Thyroid gland (tissue), 4 donors: ENCODE results near the gene ZKSCAN8. TPM values are rescaled to one million over a fixed set of nuclear protein-coding genes. Genes with fewer than 3 reads are reported as not detected.

Experiments used
- DNase-seq, 2 donors: peaks; one replicate each; pipeline ENCODE4 v3.0.0-alpha.2; 2019
- H3K27ac ChIP-seq, 3 donors: fragments of 200-600 bp; sonication (generic); 1 replicate in 2 of 3; 2 replicates in 1 of 3; pipeline ENCODE4 v1.5.1; 2016 to 2019; ENCODE audit warnings: mild to moderate bottlenecking in 1 of 3, moderate library complexity in 1 of 3
- H3K27me3 ChIP-seq: fragments of 200-600 bp; sonication (generic); one replicate; pipeline ENCODE4 v1.5.1; 2019
- H3K36me3 ChIP-seq, 2 donors: fragments of 200-600 bp; sonication (generic); one replicate each; pipeline ENCODE4 v1.5.1; 2016 to 2019
- H3K4me1 ChIP-seq, 2 donors: fragments of 200-600 bp; sonication (generic); one replicate each; pipeline ENCODE4 v1.5.1; 2017 to 2019
- H3K4me3 ChIP-seq, 3 donors: fragments of 200-600 bp; sonication (generic); replicated peaks in 1 of 3; 1 replicate in 2 of 3; 2 replicates in 1 of 3; pipeline ENCODE4 v1.5.1; 2016; ENCODE audit warnings: mild to moderate bottlenecking in 1 of 3
- H3K9me3 ChIP-seq: fragments of 200-600 bp; sonication (generic); one replicate; pipeline ENCODE4 v1.5.1; 2017
- POLR2A ChIP-seq, 2 donors: fragments of 450-650 bp; IDR thresholded peaks; one replicate each; pipeline ENCODE4 v1.6.1; 2017; ENCODE audit warnings: antibody characterized with exemption in 2 of 2, mild to moderate bottlenecking in 2 of 2, moderate library complexity in 1 of 2
- WGBS, 2 donors: methylation state at CpG; one replicate each; pipeline ENCODE4 v1.1.5; 2017; 5-methylcytosine and 5-hydroxymethylcytosine counted together
- intact Hi-C: fragments of 100-400 bp; cut with DNase I; formaldehyde crosslinking; loops from one replicate; pipeline ENCODE4 v1.15.1; 2023
- total RNA-seq, 4 donors: library from RNA; depleted of rRNA; stranded (reverse); fragments of >200 nt; gene quantifications; one replicate each; pipeline ENCODE4 v1.2.3, GENCODE V29; 2016
- TF ChIP-seq, protein P1 (sequence below), 6 experiments: fragments of 200-600 bp in 3 of 6; fragments of 450-650 bp in 3 of 6; sonication (generic) in 3 of 6; IDR thresholded peaks; one replicate each; pipeline ENCODE4 v1.5.1; 2016 to 2019; ENCODE audit warnings: antibody characterized with exemption in 6 of 6, mild to moderate bottlenecking in 2 of 6, inconsistent platforms in 1 of 6, moderate library complexity in 1 of 6

ZKSCAN8 gene
- total RNA-seq, 4 donors from 2014 or later: 21.5 to 44.2 (median 26.8) TPM

DNA sequence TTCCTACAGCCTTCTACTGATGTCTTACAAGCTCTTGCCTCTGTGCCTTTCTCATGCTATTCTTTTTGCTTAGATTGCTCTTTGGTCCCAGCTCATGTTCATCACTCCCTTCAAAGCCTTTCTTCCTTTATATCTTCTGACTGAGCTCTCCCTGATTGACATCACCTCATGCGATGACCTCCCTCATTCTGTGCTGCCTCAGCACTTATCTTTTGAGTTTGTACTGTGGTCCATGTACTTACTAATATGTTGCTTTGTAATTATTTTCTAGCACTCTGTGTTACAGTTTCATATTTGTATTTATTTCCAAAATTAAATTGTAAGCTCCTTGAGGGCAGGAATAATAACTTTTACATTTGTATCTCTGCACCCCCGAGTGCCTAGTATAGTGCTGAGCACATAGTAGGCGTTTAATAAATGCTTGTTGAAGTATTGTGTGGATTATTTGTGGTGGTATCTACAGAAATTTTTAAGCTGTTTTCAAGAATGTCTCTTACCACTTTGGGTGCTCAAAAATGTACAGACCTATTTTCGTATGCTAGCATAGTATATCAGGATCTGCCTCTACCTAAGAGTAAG is 17.4 kb downstream of the ZKSCAN8 start:
- peaks cover 17 to 18% of the 10 kb centered on the region in 2 donors for H3K36me3 ChIP-seq

DNA sequence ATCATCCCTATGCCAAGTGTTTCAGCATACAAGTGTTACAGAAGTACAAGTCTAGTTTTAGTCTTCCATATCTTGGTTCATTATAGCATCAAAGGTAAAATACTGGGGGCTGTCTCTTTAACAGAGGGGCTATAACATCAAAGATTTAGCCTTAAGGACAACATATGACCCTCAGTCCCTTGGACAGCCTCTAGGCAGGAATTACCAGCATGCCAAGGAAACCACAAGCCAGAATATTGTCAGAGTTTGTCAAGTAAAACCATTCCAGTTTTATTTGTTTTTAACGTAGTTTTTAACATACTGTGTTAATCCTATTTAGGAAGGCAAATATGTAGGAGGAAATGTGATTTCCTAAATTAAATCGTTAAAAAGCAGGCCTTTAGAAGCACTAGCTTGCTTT is 18.6 kb downstream of the ZKSCAN8 start:
- Histone ChIP-seq H3K4me3 (no peak overlapping the region), H3K36me3 (peaks cover 5 to 9% of the 10 kb centered on the region in 2 donors), H3K27me3 (no peaks in the 10 kb centered on the region), H3K9me3 (no peaks in the 10 kb centered on the region), H3K4me1 (peaks cover 7 to 8% of the 10 kb centered on the region in 2 donors), H3K27ac (no peak overlapping the region)
- intact Hi-C loops: no loop called here
- WGBS, 2 donors: 85 to 86% methylated on average over 2 of the region's 2 CpGs
- no peak for TF ChIP-seq POLR2A (IDR thresholded peaks at IDR 0.05)
- TF ChIP-seq, protein P1, sequence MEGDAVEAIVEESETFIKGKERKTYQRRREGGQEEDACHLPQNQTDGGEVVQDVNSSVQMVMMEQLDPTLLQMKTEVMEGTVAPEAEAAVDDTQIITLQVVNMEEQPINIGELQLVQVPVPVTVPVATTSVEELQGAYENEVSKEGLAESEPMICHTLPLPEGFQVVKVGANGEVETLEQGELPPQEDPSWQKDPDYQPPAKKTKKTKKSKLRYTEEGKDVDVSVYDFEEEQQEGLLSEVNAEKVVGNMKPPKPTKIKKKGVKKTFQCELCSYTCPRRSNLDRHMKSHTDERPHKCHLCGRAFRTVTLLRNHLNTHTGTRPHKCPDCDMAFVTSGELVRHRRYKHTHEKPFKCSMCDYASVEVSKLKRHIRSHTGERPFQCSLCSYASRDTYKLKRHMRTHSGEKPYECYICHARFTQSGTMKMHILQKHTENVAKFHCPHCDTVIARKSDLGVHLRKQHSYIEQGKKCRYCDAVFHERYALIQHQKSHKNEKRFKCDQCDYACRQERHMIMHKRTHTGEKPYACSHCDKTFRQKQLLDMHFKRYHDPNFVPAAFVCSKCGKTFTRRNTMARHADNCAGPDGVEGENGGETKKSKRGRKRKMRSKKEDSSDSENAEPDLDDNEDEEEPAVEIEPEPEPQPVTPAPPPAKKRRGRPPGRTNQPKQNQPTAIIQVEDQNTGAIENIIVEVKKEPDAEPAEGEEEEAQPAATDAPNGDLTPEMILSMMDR (IDR thresholded peaks at IDR 0.05): no peak
- no peak for DNase-seq

More for the DNA sequence above, 17.4 kb downstream of the ZKSCAN8 start:
- TF ChIP-seq, protein P1 (IDR thresholded peaks at IDR 0.05): no peak
- TF ChIP-seq POLR2A (IDR thresholded peaks at IDR 0.05): no peak
- Histone ChIP-seq H3K4me1 (peaks cover 7 to 8% of the 10 kb centered on the region in 2 donors), H3K4me3 (no peak overlapping the region), H3K27me3 (no peaks in the 10 kb centered on the region), H3K9me3 (no peaks in the 10 kb centered on the region), H3K27ac (no peak overlapping the region)
- DNase-seq: no peak
- intact Hi-C loops: no loop called here
- 95 to 96% methylated on average over 4 of the region's 4 CpGs for WGBS, 2 donors

DNA sequence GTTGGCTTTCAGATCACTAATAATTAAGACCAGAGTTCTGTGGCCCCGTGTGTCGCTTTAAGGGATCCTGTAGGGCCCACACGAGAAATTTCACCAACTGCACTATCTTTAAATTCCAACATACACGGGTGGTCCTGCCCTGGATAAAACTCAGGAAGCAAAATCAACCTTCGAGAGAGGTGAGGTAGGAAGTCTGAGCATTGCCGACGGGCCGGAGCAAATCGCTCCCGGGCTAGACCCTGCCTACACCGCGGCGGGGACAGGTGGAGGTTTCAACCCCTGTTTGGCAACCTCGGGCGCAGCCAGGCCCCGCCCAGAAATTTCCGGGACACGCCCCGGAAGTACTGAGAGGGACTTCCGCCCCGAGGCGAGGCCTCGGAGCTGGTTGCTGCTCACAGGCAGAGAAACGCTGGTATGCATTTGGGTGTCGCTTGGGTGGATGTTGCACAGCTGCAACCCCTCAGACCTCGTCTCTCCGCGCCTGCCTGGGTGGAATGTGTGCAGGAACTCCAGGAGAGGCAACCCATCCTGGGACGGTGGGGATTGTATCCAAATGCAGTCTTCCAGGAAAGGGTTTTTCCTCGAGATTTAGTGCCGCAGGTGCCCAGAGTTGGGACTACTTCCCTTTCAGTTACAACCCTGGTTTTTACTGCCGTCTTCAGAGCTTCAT is 19.9 kb downstream of the ZKSCAN8 start:
- 6% methylated on average over 19 to 23 of the region's 32 CpGs for WGBS, 2 donors
- no peaks in the 10 kb centered on the region for H3K27me3 ChIP-seq
- no peak overlapping the region for H3K27ac ChIP-seq
- peak in 1 of 2 donors; percentile 59 for TF ChIP-seq POLR2A (IDR thresholded peaks at IDR 0.05)
- TF ChIP-seq, protein P1 (IDR thresholded peaks at IDR 0.05): no peak
- H3K36me3 ChIP-seq: peaks cover 0 to 4% of the 10 kb centered on the region in 2 donors
- H3K4me3 ChIP-seq: peak overlapping the region; percentile 0 to 42 (median 13)
- peaks cover 7 to 8% of the 10 kb centered on the region in 2 donors for H3K4me1 ChIP-seq
- DNase-seq: peak; percentile 61 to 69
- intact Hi-C loops: no loop called here
- H3K9me3 ChIP-seq: no peaks in the 10 kb centered on the region

DNA sequence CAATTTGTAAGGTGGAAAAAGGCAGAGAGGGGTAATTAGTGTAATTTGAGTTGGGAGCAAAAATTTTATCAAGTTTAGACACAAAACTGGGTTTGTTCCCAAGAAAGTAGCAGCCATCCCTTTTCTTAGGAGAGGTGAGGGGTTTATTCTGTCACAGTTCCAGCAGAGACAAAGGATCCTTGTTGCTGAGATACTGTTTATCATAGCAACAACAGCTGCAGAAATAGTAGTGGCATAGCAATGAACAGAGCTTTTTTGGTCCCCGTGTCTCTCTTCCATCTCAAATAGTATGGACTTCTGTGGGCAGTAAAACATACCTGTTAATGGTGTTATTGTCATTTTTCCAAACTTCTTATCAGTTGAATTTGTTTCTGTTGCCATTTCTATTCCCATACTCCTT is 23.9 kb downstream of the ZKSCAN8 start:
- Histone ChIP-seq H3K9me3 (no peaks in the 10 kb centered on the region), H3K4me1 (peaks cover 7 to 8% of the 10 kb centered on the region in 2 donors), H3K4me3 (no peak overlapping the region), H3K27me3 (no peaks in the 10 kb centered on the region), H3K36me3 (no peaks in the 10 kb centered on the region), H3K27ac (no peak overlapping the region)
- intact Hi-C loops: no loop called here
- DNase-seq: no peak
- no peak for TF ChIP-seq POLR2A (IDR thresholded peaks at IDR 0.05)
- TF ChIP-seq, protein P1 (IDR thresholded peaks at IDR 0.05): no peak
- WGBS, 2 donors: 82 to 92% methylated on average over 1 of the region's 1 CpG

DNA sequence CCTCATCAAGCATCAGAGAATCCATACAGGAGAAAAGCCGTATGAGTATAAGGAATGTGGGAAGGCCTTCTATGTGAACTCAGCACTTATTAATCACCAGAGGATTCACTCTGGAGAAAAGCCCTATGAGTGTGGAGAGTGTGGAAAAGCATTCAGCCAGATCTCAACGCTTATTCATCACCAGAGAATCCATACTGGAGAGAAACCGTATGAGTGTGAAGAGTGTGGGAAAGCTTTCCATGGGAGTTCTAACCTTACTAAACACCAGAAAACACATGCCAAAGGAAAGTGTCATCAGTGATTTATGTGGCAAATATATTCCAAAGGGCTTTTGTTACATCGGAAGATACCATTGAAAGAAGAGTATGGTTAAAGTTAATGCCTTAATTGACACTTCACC is 25.4 kb downstream of the ZKSCAN8 start:
- intact Hi-C loops: no loop called here
- TF ChIP-seq, protein P1 (IDR thresholded peaks at IDR 0.05): no peak
- no peak for TF ChIP-seq POLR2A (IDR thresholded peaks at IDR 0.05)
- DNase-seq: no peak
- H3K27me3 ChIP-seq: no peaks in the 10 kb centered on the region
- H3K9me3 ChIP-seq: no peaks in the 10 kb centered on the region
- H3K27ac ChIP-seq: no peak overlapping the region
- peaks cover 0 to 2% of the 10 kb centered on the region in 2 donors for H3K4me1 ChIP-seq
- H3K4me3 ChIP-seq: no peak overlapping the region
- H3K36me3 ChIP-seq: no peaks in the 10 kb centered on the region
- WGBS, 2 donors: 89% methylated on average over 4 of the region's 4 CpGs
